ENCODE data around the gene PABPN1L.

DNA sequence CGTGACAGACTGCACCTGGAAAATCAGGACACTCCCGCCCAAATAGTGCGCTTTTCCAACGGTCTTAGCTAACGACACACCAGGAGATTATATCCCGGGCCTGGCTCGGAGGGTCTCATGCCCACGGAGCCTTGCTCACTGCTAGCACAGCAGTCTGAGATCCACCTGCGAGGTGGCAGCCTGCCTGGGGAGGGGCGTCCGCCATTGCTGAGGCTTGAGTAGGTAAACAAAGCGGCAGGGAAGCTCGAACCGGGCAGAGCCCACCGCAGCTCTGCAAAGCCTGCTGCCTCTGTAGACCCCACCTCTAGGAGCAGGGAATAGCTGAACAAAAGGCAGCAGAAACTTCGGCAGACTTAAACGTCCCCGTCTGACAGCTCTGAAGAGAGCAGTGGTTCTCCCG, 14.8 kb downstream of the PABPN1L start:
- TF ChIP-seq, protein P1, sequence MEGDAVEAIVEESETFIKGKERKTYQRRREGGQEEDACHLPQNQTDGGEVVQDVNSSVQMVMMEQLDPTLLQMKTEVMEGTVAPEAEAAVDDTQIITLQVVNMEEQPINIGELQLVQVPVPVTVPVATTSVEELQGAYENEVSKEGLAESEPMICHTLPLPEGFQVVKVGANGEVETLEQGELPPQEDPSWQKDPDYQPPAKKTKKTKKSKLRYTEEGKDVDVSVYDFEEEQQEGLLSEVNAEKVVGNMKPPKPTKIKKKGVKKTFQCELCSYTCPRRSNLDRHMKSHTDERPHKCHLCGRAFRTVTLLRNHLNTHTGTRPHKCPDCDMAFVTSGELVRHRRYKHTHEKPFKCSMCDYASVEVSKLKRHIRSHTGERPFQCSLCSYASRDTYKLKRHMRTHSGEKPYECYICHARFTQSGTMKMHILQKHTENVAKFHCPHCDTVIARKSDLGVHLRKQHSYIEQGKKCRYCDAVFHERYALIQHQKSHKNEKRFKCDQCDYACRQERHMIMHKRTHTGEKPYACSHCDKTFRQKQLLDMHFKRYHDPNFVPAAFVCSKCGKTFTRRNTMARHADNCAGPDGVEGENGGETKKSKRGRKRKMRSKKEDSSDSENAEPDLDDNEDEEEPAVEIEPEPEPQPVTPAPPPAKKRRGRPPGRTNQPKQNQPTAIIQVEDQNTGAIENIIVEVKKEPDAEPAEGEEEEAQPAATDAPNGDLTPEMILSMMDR (IDR thresholded peaks at IDR 0.05): no peak
- TF ChIP-seq EP300 (IDR thresholded peaks at IDR 0.05) (no peak), POLR2A (IDR thresholded peaks at IDR 0.05) (no peak)

Data from ovary (tissue), 3 donors.